Measurements from ENCODE around the gene ZNF267. TPM values are rescaled to one million over a fixed set of nuclear protein-coding genes. Genes with fewer than 3 reads are reported as not detected.

Gene ZNF267
- total and polyA plus RNA-seq, 2 of the 8 experiments (the other 6 are each of a cell fraction or from before 2014, with no cell fraction given): 5.5 to 28.3 TPM

DNA sequence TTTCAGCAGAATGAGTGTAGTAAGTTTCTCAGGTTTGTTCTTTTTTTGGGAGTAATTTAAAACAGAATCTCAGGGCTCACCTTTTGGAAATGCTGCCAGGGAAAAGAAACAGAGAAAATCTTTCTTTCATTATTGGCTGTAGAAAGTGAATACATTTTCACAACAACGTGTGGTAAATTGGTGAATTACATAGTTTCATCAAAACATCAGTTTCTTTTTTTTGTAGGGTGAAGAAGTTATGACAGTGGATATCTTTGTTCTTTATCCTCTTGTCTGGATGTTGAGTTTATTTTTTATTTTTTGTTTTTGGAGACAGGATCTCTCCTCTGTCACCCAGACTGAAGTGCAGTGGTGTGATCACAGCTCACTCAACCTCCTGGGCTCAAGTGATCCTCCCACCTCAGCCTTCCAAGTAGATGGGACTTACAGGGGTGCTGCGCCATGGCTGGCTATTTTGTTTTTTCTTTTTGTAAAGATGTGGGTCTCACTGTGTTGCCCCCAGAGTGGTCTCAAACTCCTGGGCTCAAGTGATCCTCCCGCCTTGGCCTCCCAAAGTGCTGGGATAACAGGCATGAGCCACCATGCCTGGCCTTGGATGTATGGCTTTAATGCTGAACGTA lies 2.4 kb downstream of the ZNF267 start:
- no peaks in the 10 kb centered on the region; the same call in 1 of the 2 replicates for H3K23me2 ChIP-seq (ENCODE audit: low read depth, low read length)
- no peak overlapping the region for H3K56ac ChIP-seq (replicated peaks; ENCODE audit: insufficient read length, low read depth, low read length)
- H3K36me3 ChIP-seq (ENCODE audit: control insufficient read depth in 2 of 4, insufficient read depth in 4 of 4, low read length in 3 of 4): peaks cover 0 to 5% (median 0%) of the 10 kb centered on the region in 4 experiments; a peak in 5 of 8 replicates
- DNase-seq (ENCODE audit: low read depth in 1 of 2, low spot score in 2 of 2) (no peak), FAIRE-seq (no peak)
- no peak overlapping the region for H2BK12ac ChIP-seq (ENCODE audit: low read depth, low read length)
- peaks cover 21 to 70% of the 10 kb centered on the region in 2 experiments for H3K79me2 ChIP-seq (ENCODE audit: control insufficient read depth in 1 of 2, insufficient read depth in 2 of 2, low read length in 2 of 2)
- 84% methylated on average over 4 of the region's 4 CpGs; no CpG with 5 or more reads in 1 of the 2 experiments for WGBS, 2 experiments (ENCODE audit: extremely low coverage in 1 of 2, insufficient coverage in 1 of 2, insufficient read length in 1 of 2, insufficient replicate concordance in 2 of 2, low coverage in 1 of 2, low lambda C conversion rate in 2 of 2, missing lambda C conversion rate in 1 of 2)
- H2BK5ac ChIP-seq (ENCODE audit: low read depth, low read length): no peak overlapping the region
- no peak overlapping the region for H3K4me3 ChIP-seq (ENCODE audit: extremely low read depth in 1 of 4, insufficient read depth in 2 of 4, low read depth in 3 of 4, low read length in 4 of 4)
- no peak for TF ChIP-seq HDAC2 (IDR thresholded peaks at IDR 0.05; ENCODE audit: borderline replicate concordance in 1 of 2, low read depth in 2 of 2, low read length in 2 of 2)
- no peak for TF ChIP-seq BCL11A (IDR thresholded peaks at IDR 0.05; ENCODE audit: low read depth in 2 of 2, low read length in 2 of 2)
- TF ChIP-seq RXRA (IDR thresholded peaks at IDR 0.05; ENCODE audit: insufficient read depth, low read depth, low read length): no peak
- no peak for TF ChIP-seq EP300 (IDR thresholded peaks at IDR 0.05; ENCODE audit: borderline replicate concordance in 1 of 2, low read depth in 2 of 2, low read length in 2 of 2)
- TF ChIP-seq TBP (IDR thresholded peaks at IDR 0.05; ENCODE audit: low read depth, low read length): no peak
- no peak for TF ChIP-seq MAFK (IDR thresholded peaks at IDR 0.05; ENCODE audit: low read depth, low read length)
- TF ChIP-seq SUZ12 (IDR thresholded peaks at IDR 0.05; ENCODE audit: low read length): no peak
- TF ChIP-seq JUND (IDR thresholded peaks at IDR 0.05; ENCODE audit: low read length): no peak
- TF ChIP-seq KDM5A (IDR thresholded peaks at IDR 0.05; ENCODE audit: low read length): no peak
- TF ChIP-seq EGR1 (IDR thresholded peaks at IDR 0.05; ENCODE audit: borderline replicate concordance, low read depth, low read length): no peak
- H3K9me3 ChIP-seq (ENCODE audit: insufficient read depth in 2 of 2, low read depth in 1 of 2, low read length in 1 of 2): no peaks in the 10 kb centered on the region
- H2BK15ac ChIP-seq (ENCODE audit: low read length): no peak overlapping the region
- H2BK120ac ChIP-seq (replicated peaks; ENCODE audit: low read depth, low read length): no peak overlapping the region
- H3K9ac ChIP-seq (replicated peaks in 1 of 4; ENCODE audit: extremely low read depth in 1 of 4, low read depth in 3 of 4, low read length in 3 of 4): no peak overlapping the region
- H4K91ac ChIP-seq (replicated peaks; ENCODE audit: insufficient read length, low read length): no peak overlapping the region
- H3K14ac ChIP-seq (ENCODE audit: insufficient read length): no peak overlapping the region
- no peaks in the 10 kb centered on the region for H3K27me3 ChIP-seq (replicated peaks in 1 of 4; ENCODE audit: control insufficient read depth in 3 of 4, extremely low read depth in 1 of 4, insufficient read depth in 3 of 4, low read length in 3 of 4)
- no peak overlapping the region for H4K5ac ChIP-seq (ENCODE audit: insufficient read length, low read depth, low read length)
- H3K79me1 ChIP-seq (ENCODE audit: low read depth, low read length): peaks cover 14% of the 10 kb centered on the region
- POLR2A ChIA-PET (ENCODE audit: partially characterized antibody): no interaction called here
- no peak overlapping the region; a peak in 1 of 4 replicates for H3K4me2 ChIP-seq (ENCODE audit: insufficient read depth in 1 of 2, low read depth in 2 of 2, low read length in 2 of 2)
- CTCF ChIA-PET (ENCODE audit: partially characterized antibody): no interaction called here
- no peak overlapping the region for H2AFZ ChIP-seq (ENCODE audit: low read length)
- no peak overlapping the region for H3K23ac ChIP-seq (ENCODE audit: insufficient read length)
- H2AK5ac ChIP-seq (ENCODE audit: low read depth, low read length): no peak overlapping the region
- peaks cover 0 to 7% of the 10 kb centered on the region in 2 experiments for H4K20me1 ChIP-seq (replicated peaks in 1 of 2; ENCODE audit: control insufficient read depth in 1 of 2, insufficient read depth in 2 of 2, low read length in 2 of 2)
- H2BK20ac ChIP-seq (ENCODE audit: low read length): no peak overlapping the region
- peaks cover 0 to 3% (median 0%) of the 10 kb centered on the region in 4 experiments; a peak in 2 of 7 replicates for H3K4me1 ChIP-seq (replicated peaks in 1 of 4; ENCODE audit: control insufficient read depth in 3 of 4, insufficient read depth in 4 of 4, low read length in 3 of 4)
- no peak overlapping the region for H4K8ac ChIP-seq (ENCODE audit: extremely low read depth, insufficient read depth, low read length)
- no peak overlapping the region for H3K4ac ChIP-seq (replicated peaks; ENCODE audit: insufficient read length, low read depth, low read length)
- H3K18ac ChIP-seq (ENCODE audit: extremely low read depth, low read length): no peak overlapping the region
- H3K27ac ChIP-seq (ENCODE audit: low read depth, low read length): no peak overlapping the region
